Measurements from ENCODE around the gene MCRIP2. TPM values are rescaled to one million over a fixed set of nuclear protein-coding genes. Genes with fewer than 3 reads are reported as not detected.

Gene MCRIP2
- total RNA-seq, 1 experiment from 2014 or later: 22.4 TPM

DNA sequence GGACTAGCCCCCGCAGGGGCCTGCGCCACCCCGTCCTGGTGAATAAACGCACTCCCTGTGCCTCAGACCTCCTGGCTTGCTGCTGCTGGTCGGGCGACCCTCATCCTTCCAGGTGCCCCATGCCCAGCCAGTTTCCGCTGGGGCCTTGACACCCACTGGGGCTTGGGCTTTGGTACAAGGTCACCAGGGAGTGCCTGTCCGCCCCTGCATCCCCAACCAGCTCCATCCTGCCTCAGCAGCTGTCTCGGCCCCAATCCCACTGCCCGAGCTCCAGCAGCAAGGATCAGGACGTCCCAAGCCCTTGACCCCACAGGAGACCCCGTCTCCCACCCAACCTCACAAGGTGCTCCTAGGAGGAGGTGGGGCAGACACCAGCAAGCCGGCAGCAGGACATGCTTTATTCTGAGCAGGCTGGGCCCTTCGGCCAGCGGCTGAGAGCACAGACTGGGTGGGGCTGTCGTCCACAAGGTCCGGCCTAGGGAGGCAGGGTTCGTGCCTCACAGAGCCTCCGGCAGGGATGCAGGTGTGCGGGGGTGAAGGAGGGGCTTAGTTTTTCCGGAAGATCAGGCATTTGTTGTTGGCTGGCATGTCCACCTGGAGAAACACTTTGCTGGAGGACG lies 7.5 kb upstream of the MCRIP2 start:
- BruUV-seq (replicated peaks): no TSS peak
- Histone ChIP-seq H3K4me1 (ENCODE audit: insufficient read depth, low read length, poor library complexity, severe bottlenecking) (no peaks in the 10 kb centered on the region), H3K27ac (ENCODE audit: low read depth, low read length, poor library complexity, severe bottlenecking) (no peak overlapping the region), H3K4me3 (ENCODE audit: low read depth, low read length, poor library complexity, severe bottlenecking) (no peak overlapping the region), H3K27me3 (replicated peaks; ENCODE audit: insufficient read depth, low read depth, low read length, poor library complexity) (no peaks in the 10 kb centered on the region), H3K36me3 (ENCODE audit: insufficient read depth, low read length, poor library complexity, severe bottlenecking) (no peaks in the 10 kb centered on the region), H3K9me3 (ENCODE audit: low read depth, low read length, poor library complexity, severe bottlenecking) (no peaks in the 10 kb centered on the region)
- no peak for DNase-seq (ENCODE audit: low spot score)
- ChIA-PET CTCF (no interaction called here), POLR2A (ENCODE audit: low non-redundant PET) (no interaction called here)
- TF ChIP-seq EZH2 (IDR thresholded peaks at IDR 0.05; ENCODE audit: borderline replicate concordance, low read depth, low read length, poor library complexity, severe bottlenecking): no peak
- TF ChIP-seq, protein P1, sequence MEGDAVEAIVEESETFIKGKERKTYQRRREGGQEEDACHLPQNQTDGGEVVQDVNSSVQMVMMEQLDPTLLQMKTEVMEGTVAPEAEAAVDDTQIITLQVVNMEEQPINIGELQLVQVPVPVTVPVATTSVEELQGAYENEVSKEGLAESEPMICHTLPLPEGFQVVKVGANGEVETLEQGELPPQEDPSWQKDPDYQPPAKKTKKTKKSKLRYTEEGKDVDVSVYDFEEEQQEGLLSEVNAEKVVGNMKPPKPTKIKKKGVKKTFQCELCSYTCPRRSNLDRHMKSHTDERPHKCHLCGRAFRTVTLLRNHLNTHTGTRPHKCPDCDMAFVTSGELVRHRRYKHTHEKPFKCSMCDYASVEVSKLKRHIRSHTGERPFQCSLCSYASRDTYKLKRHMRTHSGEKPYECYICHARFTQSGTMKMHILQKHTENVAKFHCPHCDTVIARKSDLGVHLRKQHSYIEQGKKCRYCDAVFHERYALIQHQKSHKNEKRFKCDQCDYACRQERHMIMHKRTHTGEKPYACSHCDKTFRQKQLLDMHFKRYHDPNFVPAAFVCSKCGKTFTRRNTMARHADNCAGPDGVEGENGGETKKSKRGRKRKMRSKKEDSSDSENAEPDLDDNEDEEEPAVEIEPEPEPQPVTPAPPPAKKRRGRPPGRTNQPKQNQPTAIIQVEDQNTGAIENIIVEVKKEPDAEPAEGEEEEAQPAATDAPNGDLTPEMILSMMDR (conservative IDR thresholded peaks at IDR 0.05; ENCODE audit: low read depth, low read length): no peak
- intact Hi-C loops (cut with micrococcal nuclease; ENCODE audit: unreplicated experiment): no loop called here

DNA sequence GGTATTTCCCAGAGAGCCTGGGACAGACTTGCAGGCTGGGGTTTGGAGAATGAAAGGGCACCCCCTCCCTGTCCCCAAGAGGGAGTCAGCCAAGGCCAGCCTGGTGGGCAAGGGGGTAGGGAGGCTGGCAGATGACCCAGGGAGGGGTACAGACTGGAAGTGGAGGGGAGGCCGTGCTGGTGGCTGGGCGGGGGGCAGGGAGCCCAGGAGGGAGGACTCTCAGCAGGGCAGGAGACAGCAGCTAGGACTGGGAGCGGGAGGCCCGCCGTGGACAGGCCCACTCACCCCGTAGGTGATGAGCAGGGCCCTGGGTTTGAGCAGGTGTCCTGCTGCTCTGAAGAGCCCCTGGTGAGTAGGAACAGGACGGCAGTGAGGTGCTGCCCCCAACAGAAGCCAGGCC lies 6.6 kb upstream of the MCRIP2 start:
- CTCF ChIA-PET: no interaction called here
- no peak for DNase-seq (ENCODE audit: low spot score)
- BruUV-seq (replicated peaks): no TSS peak
- intact Hi-C loops (cut with micrococcal nuclease; ENCODE audit: unreplicated experiment): loop anchor here (5.0 kb wide), 1 partner anchor 48 kb away; no protein-coding TSS in a partner anchor
- TF ChIP-seq, protein P1 (conservative IDR thresholded peaks at IDR 0.05; ENCODE audit: low read depth, low read length): no peak
- TF ChIP-seq EZH2 (IDR thresholded peaks at IDR 0.05; ENCODE audit: borderline replicate concordance, low read depth, low read length, poor library complexity, severe bottlenecking): no peak
- POLR2A ChIA-PET (ENCODE audit: low non-redundant PET): no interaction called here
- Histone ChIP-seq H3K9me3 (ENCODE audit: low read depth, low read length, poor library complexity, severe bottlenecking) (no peaks in the 10 kb centered on the region), H3K36me3 (ENCODE audit: insufficient read depth, low read length, poor library complexity, severe bottlenecking) (no peaks in the 10 kb centered on the region), H3K27me3 (replicated peaks; ENCODE audit: insufficient read depth, low read depth, low read length, poor library complexity) (no peaks in the 10 kb centered on the region), H3K4me1 (ENCODE audit: insufficient read depth, low read length, poor library complexity, severe bottlenecking) (no peaks in the 10 kb centered on the region), H3K27ac (ENCODE audit: low read depth, low read length, poor library complexity, severe bottlenecking) (peak overlapping the region; percentile 94), H3K4me3 (ENCODE audit: low read depth, low read length, poor library complexity, severe bottlenecking) (peak overlapping the region; percentile 95)

DNA sequence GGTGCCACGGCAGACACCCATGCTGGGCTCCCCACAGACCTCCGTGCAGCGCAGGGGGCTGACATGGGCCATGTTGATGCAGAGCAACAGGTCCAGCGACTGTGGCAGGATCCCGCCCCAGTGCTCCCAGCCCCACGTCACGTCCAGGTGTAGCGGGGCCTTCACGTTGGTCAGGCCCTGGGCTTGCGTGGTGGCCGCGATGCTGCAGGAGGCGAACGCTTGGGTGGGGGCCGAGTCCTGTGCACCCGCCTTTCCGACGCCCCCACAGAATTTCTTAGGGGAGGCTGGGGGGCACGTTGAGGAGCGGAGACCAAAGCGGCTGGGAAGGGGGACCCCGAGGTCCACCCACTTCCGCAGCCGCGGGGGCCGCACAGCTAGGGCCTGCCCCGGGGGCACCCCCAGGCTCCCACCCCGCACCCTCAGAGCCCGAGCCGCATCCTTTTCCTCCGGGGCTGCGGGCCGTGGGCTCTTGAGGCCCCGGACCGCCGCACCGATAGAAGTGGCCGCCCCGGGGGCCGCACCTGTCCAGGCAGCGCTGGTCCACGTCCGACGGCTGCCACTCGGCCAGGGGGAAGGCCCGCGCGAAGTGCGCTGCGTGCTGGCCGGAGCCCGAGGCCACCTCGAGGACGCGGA lies 5.9 kb upstream of the MCRIP2 start:
- TF ChIP-seq, protein P1 (conservative IDR thresholded peaks at IDR 0.05; ENCODE audit: low read depth, low read length): no peak
- no peak for TF ChIP-seq EZH2 (IDR thresholded peaks at IDR 0.05; ENCODE audit: borderline replicate concordance, low read depth, low read length, poor library complexity, severe bottlenecking)
- POLR2A ChIA-PET (ENCODE audit: low non-redundant PET): no interaction called here
- BruUV-seq (replicated peaks): no TSS peak

More for the DNA sequence above, 5.9 kb upstream of the MCRIP2 start:
- Histone ChIP-seq H3K4me1 (ENCODE audit: insufficient read depth, low read length, poor library complexity, severe bottlenecking) (no peaks in the 10 kb centered on the region), H3K27ac (ENCODE audit: low read depth, low read length, poor library complexity, severe bottlenecking) (peak overlapping the region; percentile 94), H3K9me3 (ENCODE audit: low read depth, low read length, poor library complexity, severe bottlenecking) (no peaks in the 10 kb centered on the region), H3K36me3 (ENCODE audit: insufficient read depth, low read length, poor library complexity, severe bottlenecking) (no peaks in the 10 kb centered on the region), H3K27me3 (replicated peaks; ENCODE audit: insufficient read depth, low read depth, low read length, poor library complexity) (no peaks in the 10 kb centered on the region), H3K4me3 (ENCODE audit: low read depth, low read length, poor library complexity, severe bottlenecking) (peak overlapping the region; percentile 95)
- CTCF ChIA-PET: no interaction called here
- intact Hi-C loops (cut with micrococcal nuclease; ENCODE audit: unreplicated experiment): loop anchor here (5.0 kb wide), 1 partner anchor 48 kb away; no protein-coding TSS in a partner anchor
- no peak for DNase-seq (ENCODE audit: low spot score)

Data from A673 (cell line).